Measurements from ENCODE around the gene DNMT3L.
"Not testable (repeated sequence)": the region's sequence is repeated elsewhere in the genome, so short reads cannot be mapped to it uniquely, and the experiment has no call there.

Gene DNMT3L

GRCh38 chr21:44294391-44295162, 32.9 kb upstream of the DNMT3L start:
- no peak for DNase-seq (ENCODE audit: low read depth)

DNA sequence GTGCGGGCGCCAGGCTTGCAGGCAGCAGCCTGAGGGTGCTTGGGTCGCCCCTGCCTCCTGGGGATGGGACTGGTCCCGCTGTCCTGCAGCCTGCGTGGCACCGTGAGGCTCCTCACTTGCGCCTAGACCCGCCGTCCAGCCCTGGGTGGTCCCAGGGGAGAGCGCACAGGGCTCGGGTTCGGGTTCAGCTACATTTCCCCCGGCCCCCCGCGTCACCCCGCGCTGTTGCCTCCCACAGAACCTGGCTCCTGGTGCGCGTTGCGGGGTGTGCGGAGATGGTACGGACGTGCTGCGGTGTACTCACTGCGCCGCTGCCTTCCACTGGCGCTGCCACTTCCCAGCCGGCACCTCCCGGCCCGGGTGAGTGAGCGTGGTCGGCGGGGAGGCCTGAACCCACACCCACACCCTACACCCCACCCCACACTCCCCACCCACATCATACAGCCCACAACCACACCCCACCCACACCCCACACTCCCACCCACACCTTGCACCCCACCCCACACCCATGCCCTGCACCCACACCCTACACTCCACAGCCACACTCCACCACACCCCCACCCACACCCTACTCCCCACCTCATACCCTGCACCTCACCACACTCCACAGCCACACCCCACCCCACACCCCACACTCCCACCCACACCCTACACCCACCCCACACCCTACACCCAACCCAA, 32.0 kb upstream of the DNMT3L start:
- DNase-seq (ENCODE audit: low read depth) = no peak

DNA sequence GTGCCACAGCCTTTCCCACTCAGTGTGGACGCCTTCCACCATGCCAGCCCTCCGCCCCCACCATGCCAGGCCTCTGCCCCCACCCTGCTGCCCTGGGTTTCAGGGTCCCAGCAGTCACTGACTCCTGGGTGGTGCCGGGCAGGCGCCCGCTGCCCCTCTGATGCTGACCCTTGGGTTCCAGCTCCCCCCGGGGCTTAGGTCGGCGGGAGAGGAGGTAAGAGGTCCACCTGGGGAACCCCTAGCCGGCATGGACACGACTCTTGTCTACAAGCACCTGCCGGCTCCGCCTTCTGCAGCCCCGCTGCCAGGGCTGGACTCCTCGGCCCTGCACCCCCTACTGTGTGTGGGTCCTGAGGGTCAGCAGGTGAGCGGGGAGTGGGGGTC, 31.1 kb upstream of the DNMT3L start:
- DNase-seq (ENCODE audit: low read depth) = no peak

DNA sequence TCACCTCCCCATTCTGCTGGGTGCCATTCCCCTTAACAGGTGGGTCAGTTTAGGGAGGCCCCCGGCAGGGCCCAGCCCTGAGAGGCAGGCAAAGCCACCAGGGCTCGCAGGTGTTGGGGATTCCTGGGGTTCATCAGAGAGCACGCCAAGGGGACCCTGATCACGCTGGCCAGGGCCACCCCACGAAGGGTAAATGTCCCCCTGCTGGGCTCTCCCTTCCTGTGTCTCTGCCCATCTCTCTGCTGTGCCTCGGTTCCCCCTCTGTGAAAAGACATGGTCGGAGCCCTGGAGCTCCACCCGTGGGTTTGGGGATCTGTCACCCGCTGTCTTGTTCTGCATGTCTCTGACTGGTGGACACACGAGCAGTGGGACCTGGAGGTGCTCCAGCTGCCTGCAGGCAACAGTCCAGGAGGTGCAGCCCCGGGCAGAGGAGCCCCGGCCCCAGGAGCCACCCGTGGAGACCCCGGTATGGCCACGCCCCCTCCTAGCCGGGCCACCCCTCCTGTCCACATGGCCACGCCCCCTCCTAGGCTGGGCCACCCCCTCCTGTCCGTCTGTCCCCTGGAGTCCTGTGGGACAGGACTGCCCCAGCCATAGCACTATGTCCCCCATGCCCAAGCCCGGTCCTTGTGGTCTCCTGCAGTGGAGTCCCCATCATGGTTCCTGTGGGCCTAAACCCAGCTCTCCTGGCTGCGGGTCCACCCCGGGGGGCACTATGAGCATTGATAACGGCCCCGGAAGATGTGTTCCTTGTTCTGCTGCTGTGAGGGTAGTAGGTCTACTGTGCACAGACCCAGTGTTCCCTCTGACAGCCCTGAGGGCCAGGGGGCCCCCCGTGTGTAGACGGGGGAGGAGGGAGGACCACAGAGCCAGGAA, 30.5 kb upstream of the DNMT3L start:
- DNase-seq (ENCODE audit: low read depth) = no peak

GRCh38 chr21:44291078-44291935, 29.6 kb upstream of the DNMT3L start:
- no peak for DNase-seq (ENCODE audit: low read depth)

DNA sequence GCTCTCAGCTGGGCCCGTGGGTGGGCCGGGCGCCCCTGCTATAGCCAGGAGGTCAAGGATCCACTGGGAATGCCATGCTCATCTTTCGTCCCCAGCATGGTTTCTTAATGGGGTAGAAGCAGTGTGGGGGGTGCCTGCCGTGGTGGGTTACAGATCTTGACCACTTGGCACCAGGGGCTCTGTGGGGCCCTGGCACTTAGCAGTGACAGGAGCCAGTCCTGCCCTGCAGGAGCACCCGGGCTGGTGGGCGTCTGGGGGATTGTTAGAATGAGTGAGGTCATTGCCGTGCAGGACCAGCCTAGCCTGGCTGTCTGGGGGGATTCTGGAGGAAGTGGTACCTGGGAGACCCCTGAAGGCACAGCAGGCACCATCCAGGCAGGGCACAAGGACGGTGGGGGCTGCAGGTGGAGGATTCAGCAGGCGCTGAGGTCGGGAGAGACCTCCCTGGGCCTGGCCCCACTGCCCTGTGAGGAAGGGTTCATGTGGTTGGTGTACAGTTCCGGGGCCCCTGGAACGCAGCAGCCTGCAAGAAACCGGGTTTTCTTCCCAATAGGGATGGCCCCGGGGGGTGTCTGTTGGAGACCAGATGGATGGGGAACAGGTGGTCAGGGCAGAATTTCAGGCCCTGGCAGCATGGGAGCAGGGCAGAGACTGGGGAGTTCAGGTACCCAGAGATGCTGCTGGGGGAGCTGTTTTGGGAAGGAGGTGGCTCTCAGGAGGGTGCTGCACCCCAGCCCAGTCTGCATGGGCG, 28.8 kb upstream of the DNMT3L start:
- DNase-seq (ENCODE audit: low read depth) = no peak

DNA sequence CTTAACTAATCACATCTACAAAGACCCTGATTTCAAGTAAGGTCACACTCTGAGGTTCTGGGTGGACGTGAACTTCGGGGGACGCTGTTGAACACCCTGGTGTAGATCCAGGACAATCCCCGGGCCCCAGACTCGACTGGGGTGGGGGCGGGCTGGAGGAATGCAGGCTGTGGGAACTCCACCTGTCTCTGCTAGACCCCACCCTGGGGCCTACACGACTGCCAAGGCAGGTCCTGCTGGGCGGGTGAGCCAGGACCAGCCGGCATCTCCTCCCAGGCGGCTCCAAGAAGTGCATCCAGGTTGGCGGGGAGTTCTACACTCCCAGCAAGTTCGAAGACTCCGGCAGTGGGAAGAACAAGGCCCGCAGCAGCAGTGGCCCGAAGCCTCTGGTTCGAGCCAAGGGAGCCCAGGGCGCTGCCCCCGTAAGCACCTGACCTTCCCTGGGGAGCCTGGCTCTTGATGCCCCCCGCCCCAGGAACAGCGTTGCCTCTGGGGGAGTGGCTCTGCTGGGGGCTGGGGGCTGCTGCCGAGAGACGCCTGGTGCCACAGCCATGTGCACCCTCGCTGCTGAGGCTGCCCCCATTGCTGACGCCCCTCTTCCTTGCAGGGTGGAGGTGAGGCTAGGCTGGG, 27.8 kb upstream of the DNMT3L start:
- no peak for DNase-seq (ENCODE audit: low read depth)

GRCh38 chr21:44288251-44289110, 26.8 kb upstream of the DNMT3L start:
- no peak for DNase-seq (ENCODE audit: low read depth)

DNA sequence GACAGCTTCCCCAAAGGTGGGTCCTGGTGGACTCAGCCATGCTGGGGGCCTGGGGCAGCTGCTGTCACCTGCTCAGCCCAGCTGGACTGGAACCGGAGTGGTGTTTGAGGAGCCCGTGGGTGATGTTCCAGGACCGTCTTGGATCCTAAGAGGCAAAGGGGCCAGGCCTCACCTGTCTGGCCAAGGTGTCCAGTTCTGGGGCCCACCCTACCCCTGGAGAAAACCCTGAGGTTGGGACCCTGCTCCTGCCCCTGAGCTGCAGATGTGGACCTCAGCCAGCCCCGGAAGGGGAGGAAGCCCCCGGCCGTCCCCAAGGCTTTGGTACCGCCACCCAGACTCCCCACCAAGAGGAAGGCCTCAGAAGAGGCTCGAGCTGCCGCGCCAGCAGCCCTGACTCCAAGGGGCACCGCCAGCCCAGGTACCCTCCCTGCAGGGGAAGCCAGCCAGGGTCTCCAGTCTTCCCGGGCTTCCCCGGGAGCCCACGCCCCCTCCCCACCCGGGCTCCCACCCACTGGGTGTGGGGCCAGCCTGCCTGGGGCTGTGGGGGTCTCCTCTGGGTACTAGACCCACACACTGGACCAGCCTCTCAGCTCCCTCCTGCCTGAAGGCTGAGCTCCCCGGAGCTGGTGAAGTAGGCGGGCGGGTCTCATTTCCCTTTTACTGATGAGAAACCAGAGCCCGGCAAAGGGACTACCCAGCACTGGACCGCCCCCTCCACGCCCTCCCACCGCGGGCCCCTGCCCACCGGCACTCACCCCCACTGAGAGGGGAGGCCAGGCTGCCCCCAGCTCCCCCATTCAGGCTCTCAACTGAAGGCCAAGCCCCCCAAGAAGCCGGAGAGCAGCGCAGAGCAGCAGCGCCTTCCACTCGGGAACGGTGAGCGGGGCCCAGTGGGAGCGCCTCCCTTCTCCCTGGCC, 25.3 kb upstream of the DNMT3L start:
- no peak for DNase-seq (ENCODE audit: low read depth)

GRCh38 chr21:44286086-44286715, 24.5 kb upstream of the DNMT3L start:
- DNase-seq (ENCODE audit: low read depth) = no peak

DNA sequence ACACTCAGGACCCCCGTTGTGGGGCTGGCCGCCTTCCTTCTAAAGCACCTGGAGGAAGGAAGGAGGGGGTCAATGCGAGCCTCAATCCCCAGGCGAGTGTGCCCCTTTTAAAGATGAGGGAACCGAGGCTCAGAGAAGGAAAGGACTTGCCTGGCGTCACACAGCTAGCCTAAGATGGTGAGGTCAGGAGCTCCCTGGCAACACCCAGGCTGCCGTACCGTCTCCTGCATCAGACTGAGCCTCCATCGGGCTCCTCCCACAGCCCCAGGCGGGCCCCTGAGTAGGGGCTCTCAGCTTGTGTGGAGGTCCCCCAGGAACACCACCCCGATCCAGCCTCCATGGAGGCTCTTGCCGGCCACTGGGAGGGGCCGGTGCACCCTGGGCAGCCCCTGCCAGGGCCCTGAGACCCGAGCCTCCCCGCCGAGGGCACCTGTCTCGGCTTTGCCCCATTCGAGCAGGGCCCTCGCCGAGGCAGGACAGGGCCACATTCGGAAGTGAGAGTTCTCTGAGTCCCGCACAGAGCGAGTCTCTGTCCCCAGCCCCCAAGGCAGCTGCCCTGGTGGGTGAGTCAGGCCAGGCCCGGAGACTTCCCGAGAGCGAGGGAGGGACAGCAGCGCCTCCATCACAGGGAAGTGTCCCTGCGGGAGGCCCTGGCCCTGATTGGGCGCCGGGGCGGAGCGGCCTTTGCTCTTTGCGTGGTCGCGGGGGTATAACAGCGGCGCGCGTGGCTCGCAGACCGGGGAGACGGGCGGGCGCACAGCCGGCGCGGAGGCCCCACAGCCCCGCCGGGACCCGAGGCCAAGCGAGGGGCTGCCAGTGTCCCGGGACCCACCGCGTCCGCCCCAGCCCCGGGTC, 23.7 kb upstream of the DNMT3L start, which contains the start of gene AIRE:
TSS of gene AIRE (plus strand) at position 739 of the 855 bp plus-strand sequence. CDS start 131 bp downstream, outside the sequence.
- DNase-seq (ENCODE audit: low read depth) = no peak

DNA sequence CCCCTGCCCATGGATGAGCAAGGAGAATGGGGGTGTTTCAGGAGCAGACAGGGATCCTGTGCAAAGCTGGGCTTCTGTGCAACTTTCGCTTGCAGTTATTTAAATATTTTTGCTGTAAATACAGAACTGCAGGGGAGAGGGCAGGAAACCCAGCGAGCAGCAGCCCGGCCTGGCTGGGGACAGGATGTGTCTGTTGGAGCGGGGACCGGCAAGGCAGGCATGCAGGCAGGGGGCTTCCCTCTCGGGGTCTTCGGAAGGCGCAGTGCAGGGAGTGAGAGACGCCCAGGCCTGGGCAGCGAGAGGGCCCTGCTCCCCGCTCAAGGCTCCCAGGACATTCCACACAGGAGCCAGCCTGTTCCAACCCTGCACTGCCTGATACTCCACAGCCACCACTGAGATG, 22.3 kb upstream of the DNMT3L start:
- no peak for DNase-seq (ENCODE audit: low read depth)

DNA sequence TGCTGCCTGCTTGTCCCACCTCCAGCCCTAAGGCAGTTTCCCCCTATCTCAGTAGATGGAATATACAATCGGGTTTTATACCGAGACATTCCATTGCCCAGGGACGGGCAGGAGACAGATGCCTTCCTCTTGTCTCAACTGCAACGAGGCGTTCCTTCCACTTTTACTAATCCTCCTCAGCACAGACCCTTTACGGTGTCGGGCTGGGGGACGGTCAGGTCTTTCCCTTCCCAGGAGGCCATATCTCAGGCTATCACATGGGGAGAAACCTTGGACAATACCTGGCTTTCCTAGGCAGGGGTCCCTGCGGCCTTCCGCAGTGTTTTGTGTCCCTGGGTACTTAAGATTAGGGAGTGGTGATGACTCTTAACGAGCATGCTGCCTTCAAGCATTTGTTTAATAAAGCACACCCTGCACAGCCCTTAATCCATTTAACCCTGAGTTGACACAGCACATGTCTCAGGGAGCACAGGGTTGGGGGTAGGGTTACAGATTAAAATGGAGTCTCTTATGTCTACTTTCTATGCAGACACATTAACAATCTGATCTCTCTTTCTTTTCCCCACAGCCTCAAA, 21.6 kb upstream of the DNMT3L start:
- DNase-seq (ENCODE audit: low read depth) = not testable (repeated sequence)

DNA sequence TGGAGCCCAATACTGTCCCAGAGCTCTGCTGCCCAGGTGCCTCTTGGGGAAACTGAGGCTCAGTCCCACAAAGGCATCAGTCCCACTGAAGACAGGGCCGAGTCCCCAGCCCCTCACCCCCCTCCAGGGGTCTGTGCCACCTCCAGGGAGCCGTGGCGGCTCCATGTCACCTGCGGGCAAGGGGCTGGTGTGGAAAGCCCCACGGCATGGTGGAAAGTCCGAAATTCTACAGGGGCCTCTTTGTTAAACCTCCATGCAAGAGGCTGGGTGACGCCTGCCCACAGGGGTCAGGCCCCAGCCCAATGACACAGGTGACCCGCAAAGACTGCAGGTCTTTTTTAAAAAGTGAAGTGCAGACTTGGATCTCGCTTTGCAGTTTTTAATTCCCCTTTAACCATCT, 20.7 kb upstream of the DNMT3L start:
- no peak for DNase-seq (ENCODE audit: low read depth)

GRCh38 chr21:44281801-44282200, 20.1 kb upstream of the DNMT3L start:
- no peak for DNase-seq (ENCODE audit: low read depth)
